ENCODE results near the gene SDHC.
A peak's percentile ranks its signal among the peaks of the same experiment; 100 is the strongest.
"Not testable (repeated sequence)": the region's sequence is repeated elsewhere in the genome, so short reads cannot be mapped to it uniquely, and the experiment has no call there.

The SDHC gene

DNA sequence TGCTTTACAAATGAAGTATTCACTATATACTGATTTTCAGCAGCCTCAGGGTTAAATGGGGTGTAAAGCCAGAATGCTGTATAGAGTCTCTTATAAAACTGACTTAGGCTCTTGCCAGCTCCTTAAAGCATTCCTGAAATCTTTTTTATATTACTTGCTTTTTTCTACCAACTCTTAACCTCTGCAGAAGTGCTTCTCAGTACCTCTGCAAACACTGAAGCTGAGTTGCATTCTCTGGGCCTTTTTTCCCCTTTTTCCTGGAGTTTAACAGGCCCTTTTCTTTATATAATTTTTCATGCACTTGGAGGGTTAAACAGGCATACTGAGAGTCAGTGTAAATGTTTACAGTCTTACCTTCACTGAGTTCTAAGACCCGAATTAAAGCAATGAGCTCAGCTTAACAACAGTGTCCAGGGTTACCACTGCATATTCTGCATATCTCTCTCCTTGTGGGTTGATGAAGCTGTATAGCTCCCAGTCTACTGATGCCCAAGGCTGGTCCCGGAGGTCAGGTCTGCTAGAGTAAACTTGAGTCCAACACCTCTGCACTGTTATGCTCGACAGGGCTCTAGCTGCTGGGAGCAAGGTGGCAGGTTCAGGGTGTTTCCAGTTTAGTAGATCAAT is 94.4 kb downstream of the SDHC start:
- no peak for DNase-seq
- Mint-ChIP-seq H3K36me3 (ENCODE audit: low read depth) (no peaks in the 10 kb centered on the region), H3K9me3 (no peaks in the 10 kb centered on the region), H3K27ac (no peak overlapping the region), H3K27me3 (peaks cover 3% of the 10 kb centered on the region), H3K4me3 (no peak overlapping the region), H3K4me1 (peaks cover 24% of the 10 kb centered on the region)
- ATAC-seq = no peak

DNA sequence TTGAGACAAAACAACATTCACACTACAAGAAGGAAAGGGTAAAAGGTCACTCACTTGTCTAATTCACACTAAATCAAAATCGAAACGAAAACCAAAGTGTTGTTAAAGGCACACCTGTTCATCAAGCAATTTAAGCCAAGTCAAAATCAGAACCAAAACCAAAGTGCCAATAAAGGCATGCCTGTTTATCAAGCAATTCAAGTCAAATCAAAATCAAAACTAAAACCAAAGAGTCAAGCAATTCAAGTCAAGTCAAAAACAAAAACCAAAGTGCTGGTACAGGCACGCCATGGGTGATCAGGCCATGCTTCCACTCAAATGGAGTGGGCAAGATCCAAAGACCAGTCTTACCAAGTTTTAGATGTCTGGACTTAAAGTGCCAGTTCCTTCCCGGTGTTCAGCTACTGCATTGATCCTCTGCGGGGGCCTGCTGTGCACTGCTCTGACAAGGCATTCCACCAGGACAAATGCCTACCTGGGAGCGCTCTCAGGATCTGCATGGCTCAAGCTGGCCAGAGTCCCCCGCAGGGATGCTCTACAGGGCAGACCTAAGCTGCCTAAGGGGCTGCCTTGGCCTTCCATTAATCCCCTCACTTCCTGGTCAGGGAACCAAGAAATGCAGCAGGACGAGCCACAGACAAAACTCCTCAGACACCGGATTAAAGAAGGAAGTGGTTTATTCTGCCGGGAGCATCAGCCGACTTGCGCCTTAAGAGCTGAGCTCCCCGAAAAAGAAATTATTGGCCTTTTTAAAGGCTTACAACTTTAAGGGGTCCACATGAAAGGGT is 95.9 kb downstream of the SDHC start:
- H3K27me3 Mint-ChIP-seq; H3K36me3 Mint-ChIP-seq (ENCODE audit: low read depth); DNase-seq; H3K9me3 Mint-ChIP-seq: not testable (repeated sequence)
- peak; percentile 24 for ATAC-seq
- Mint-ChIP-seq H3K27ac (peak overlapping the region; percentile 8), H3K4me1 (peaks cover 18% of the 10 kb centered on the region), H3K4me3 (peak overlapping the region; percentile 3)

DNA sequence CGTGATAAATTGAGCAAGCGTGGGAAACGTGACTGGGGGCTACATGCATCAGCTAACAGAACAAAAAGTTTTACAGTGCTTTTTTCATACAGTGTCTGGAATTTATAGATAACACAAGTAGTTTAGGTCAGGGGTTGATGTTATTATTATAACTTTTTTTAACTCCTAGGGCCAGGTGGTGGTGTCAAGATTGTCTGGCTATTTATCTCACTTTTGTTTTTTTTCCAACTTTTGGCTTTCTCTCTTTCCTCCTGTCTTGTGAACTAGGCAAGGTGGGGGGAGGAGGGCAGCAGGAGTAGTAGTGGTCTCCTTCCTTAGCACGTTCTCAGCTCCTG is 96.4 kb downstream of the SDHC start:
- H3K4me1 Mint-ChIP-seq = peaks cover 18% of the 10 kb centered on the region
- not testable (repeated sequence) for H3K27ac Mint-ChIP-seq; H3K27me3 Mint-ChIP-seq; H3K36me3 Mint-ChIP-seq (ENCODE audit: low read depth); H3K9me3 Mint-ChIP-seq; ATAC-seq; H3K4me3 Mint-ChIP-seq; DNase-seq

Measured in activated naive CD8-positive, alpha-beta T cell treated with anti-CD3 and anti-CD28 coated beads, Interleukin-2, amount 50 U/mL, for 24 hours (primary cell).